GM12874 (cell line): ENCODE results near the gene SLITRK1.

Source experiments
- TF ChIP-seq, protein P1 (sequence below): IDR thresholded peaks from 2 replicates; pipeline ENCODE4 v1.5.1; 2011; ENCODE audit warnings: low read depth, mild to moderate bottlenecking, control low read depth, low read length, moderate library complexity; ENCODE audit not compliant: insufficient read depth

Gene SLITRK1, protein sequence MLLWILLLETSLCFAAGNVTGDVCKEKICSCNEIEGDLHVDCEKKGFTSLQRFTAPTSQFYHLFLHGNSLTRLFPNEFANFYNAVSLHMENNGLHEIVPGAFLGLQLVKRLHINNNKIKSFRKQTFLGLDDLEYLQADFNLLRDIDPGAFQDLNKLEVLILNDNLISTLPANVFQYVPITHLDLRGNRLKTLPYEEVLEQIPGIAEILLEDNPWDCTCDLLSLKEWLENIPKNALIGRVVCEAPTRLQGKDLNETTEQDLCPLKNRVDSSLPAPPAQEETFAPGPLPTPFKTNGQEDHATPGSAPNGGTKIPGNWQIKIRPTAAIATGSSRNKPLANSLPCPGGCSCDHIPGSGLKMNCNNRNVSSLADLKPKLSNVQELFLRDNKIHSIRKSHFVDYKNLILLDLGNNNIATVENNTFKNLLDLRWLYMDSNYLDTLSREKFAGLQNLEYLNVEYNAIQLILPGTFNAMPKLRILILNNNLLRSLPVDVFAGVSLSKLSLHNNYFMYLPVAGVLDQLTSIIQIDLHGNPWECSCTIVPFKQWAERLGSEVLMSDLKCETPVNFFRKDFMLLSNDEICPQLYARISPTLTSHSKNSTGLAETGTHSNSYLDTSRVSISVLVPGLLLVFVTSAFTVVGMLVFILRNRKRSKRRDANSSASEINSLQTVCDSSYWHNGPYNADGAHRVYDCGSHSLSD

DNA sequence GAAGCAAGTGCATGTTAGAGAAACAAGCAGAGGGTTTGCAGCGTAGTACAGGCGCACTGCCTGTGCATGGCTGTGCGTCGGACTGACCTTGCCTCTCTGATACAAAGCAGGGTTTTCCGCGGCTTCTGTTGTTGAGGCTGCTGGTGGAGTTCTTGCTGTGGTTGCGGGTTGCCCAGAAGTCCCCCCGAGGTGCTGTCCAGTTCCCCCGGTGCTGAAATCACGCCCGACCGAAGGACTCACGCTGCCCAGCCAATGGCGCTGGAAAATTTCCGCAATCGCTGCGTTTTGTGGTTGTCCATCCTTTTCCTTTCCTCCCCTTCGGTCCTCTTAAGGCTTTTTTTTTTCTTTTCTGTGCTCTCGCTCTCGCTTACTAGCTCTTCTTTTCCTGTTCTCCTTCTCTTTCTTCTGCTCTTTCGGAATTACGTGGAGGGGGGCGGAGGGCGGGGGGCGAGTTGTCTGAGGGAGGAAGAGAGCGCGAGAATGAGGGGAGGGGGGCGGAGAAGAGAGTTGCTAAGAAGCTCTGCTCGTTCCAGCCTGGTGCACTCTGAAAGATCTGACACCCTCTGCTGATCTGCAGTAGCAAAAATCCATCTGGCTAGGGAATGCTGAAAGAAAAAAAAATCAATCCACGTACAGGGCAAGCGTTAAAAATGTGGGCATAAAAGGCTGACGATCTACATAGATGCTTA, at the start of gene SLITRK1:
Gene SLITRK1 (minus strand): TSS at position 558 of the 689 bp plus-strand sequence. CDS start 967 bp downstream, outside the sequence.
- TF ChIP-seq, protein P1, sequence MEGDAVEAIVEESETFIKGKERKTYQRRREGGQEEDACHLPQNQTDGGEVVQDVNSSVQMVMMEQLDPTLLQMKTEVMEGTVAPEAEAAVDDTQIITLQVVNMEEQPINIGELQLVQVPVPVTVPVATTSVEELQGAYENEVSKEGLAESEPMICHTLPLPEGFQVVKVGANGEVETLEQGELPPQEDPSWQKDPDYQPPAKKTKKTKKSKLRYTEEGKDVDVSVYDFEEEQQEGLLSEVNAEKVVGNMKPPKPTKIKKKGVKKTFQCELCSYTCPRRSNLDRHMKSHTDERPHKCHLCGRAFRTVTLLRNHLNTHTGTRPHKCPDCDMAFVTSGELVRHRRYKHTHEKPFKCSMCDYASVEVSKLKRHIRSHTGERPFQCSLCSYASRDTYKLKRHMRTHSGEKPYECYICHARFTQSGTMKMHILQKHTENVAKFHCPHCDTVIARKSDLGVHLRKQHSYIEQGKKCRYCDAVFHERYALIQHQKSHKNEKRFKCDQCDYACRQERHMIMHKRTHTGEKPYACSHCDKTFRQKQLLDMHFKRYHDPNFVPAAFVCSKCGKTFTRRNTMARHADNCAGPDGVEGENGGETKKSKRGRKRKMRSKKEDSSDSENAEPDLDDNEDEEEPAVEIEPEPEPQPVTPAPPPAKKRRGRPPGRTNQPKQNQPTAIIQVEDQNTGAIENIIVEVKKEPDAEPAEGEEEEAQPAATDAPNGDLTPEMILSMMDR = no peak

DNA sequence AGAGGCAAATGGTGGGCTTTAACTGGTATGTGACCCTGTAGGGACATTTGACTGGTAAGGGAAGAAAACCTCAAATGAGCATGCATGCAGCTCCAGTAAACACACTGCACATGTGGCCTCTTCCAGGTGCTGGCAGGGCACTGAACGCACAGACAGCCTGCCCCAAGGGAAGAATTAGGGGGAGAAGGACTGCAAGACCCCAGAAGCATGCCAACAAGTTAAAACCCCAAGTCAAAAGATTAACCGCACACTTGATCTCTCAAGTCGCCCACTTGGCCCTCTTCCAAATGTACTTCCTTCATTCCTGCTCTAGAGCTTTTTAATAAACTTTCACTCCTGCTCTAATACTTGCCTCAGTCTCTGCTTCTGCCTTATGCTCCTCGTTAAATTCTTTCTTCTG, 46.9 kb upstream of the SLITRK1 start:
- TF ChIP-seq, protein P1 = no peak

DNA sequence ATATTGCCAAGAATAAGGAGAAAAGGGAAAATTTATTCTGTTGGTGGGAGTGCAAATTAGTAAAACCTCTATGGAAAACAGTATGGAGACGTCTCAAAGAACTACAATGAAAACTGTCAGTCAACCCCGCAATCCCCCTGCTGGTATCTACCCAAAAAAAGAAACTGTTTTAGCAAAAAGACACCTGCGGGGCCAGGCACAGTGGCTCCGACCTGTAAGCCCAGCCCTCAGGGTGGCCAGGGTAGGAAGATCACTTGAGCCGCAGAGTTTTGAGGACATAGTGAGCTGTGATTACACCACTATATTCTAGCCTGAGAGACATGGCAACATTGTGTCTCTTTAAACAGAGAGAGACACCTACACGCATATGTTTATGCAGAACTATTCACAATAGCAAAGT, 37.5 kb upstream of the SLITRK1 start:
- TF ChIP-seq, protein P1 = no peak

DNA sequence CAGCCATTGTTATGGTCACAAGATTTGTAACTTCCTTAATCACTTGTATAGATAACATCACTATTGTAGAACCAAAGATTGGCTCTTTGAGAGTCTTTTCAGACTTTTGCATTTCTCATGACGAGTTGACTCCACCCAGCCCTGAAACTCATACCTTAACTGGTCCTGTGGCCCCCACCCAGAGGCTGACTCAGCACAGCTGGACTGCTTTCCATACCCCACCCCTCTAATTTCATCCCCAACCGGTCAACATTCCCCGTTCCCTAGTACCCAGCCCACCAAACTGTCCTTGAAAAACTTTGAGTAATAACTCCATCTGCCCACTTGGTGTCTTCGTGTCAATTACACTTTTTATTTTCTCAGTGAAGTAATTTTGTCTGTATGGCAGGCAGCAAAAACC, 32.1 kb upstream of the SLITRK1 start:
- TF ChIP-seq, protein P1 = no peak

DNA sequence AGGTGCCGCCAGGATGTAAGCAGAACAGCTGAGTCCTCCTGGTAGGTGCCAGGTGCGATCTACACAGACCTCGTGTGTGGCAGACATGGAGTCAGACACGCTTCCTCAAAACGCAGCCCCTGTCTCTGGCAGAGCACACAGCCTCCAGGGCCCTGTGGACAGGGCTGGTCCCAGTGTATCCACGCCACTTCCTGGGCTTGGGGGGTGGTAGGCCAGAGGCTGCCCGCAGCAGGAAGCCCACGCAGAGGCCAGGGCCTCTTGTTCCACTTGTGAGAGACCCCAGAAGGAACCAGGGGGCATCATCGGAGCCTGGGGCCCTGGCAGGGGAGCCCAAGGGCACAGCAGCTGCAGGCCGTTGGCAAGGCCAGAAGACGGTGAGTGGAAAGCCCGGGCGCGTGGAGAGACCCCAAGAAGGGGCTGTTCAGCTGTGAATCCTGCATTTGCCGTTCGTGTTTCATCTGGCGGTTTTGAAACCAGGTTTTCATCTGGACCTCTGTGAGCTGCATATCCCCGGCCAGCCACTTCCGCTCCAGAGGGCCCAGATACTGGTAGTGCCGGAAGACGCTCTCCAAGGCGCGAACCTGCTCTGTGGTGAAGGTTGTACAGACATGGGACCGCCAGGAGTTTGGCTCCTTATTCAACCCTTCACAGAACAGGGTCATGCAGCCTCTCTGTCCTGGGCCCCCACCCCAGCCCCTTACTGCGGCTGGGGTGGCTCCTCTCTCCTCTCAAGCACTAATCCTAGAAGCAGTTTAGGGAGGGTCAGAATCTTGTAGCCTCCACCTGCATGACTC, 25.1 kb upstream of the SLITRK1 start:
- TF ChIP-seq, protein P1 = no peak

DNA sequence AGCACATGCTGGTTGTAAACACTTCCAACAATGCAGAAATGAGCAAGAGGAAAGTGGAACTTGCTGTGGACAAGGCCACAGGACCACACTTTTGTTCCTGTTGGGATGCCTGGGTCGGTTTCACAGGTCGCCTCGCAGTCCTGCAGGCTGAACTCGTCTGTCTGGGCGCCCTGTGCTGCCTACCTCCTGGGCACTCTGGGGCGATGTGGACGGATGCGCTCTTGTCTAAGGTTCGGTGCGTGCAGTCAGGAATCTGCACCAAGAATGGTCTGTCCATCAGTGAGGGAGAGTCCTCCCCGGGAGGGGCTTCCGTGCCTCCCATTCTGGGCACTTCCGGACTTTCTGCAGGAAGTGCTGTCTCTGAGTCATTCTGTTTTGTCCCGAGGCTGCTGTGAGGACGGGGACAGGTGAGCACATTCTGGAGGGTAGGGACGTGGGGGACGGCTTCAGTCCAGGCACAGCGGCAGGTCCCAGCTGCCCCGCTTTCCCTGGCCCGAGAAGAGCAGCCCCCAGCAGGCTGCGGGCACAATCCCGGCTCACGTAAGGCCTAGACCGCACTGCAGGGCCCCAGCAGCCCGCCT, 24.1 kb upstream of the SLITRK1 start:
- TF ChIP-seq, protein P1 = no peak
